IMR-90 (cell line): ENCODE data around the gene TIMM17B. TPM values are rescaled to one million over a fixed set of nuclear protein-coding genes. Genes with fewer than 3 reads are reported as not detected.

Source experiments
- ATAC-seq: fragments of 200-7000 bp; cut with Tn5 transposase; 2 replicates; pipeline ENCODE4 v1.9.1; 2020; ENCODE audit warnings: low read depth, mild to moderate bottlenecking, moderate library complexity
- BruUV-seq: library from RNA; stranded (reverse); fragments of 400-500 nt; replicated peaks from 2 replicates; lab custom pipeline; 2021; lab: Mats Ljungman, UMichigan
- CTCF ChIA-PET: fragments of 300-600 bp; formaldehyde crosslinking; extraction: SDS; loops from one replicate; lab custom pipeline; 2021; ENCODE audit warnings: antibody characterized with exemption; lab: Yijun Ruan, JAX
- POLR2A ChIA-PET: fragments of 300-600 bp; sonication (Branson Sonifier 250); formaldehyde crosslinking; loops from one replicate; lab custom pipeline; 2022; ENCODE audit warnings: antibody characterized with exemption; ENCODE audit not compliant: unreplicated experiment; lab: Charles Lee
- DNase-seq: peaks from one replicate; pipeline ENCODE4 v3.0.0; 2013
- H2AFZ ChIP-seq: replicated peaks from 2 replicates; pipeline ENCODE3; 2013; ENCODE audit warnings: low read length, mild to moderate bottlenecking; ENCODE audit not compliant: poor library complexity
- H2AK5ac ChIP-seq: 2 replicates; pipeline ENCODE4 v1.6.1; 2013; ENCODE audit warnings: low read depth, low read length, inconsistent platforms
- H2AK9ac ChIP-seq: replicated peaks from 2 replicates; pipeline ENCODE3; 2013; ENCODE audit warnings: mild to moderate bottlenecking, low read depth, low read length, moderate library complexity; ENCODE audit not compliant: poor library complexity
- H2BK120ac ChIP-seq: 2 replicates; pipeline ENCODE4 v1.6.1; 2013; ENCODE audit warnings: low read depth, low read length, inconsistent platforms
- H2BK15ac ChIP-seq: 3 replicates; pipeline ENCODE4 v1.6.1; 2013; ENCODE audit warnings: low read depth, low read length, inconsistent platforms
- H2BK20ac ChIP-seq: 2 replicates; pipeline ENCODE4 v1.6.1; 2013; ENCODE audit warnings: low read depth, mild to moderate bottlenecking, inconsistent platforms, low read length, moderate library complexity
- H2BK5ac ChIP-seq: 2 replicates; pipeline ENCODE4 v1.6.1; 2013; ENCODE audit warnings: mild to moderate bottlenecking, low read depth, low read length, inconsistent platforms; ENCODE audit not compliant: poor library complexity, severe bottlenecking
- H3K14ac ChIP-seq: replicated peaks from 2 replicates; pipeline ENCODE4 v1.6.1; 2013; ENCODE audit warnings: low read depth, low read length, inconsistent platforms
- H3K18ac ChIP-seq: 2 replicates; pipeline ENCODE4 v1.6.1; 2013; ENCODE audit warnings: low read depth, low read length, control low read depth
- H3K23ac ChIP-seq: 2 replicates; pipeline ENCODE4 v1.6.1; 2013; ENCODE audit warnings: low read depth, low read length, inconsistent platforms
- H3K27ac ChIP-seq: 2 replicates; pipeline ENCODE4 v1.5.1; 2013; ENCODE audit warnings: mild to moderate bottlenecking, control low read depth, low read length; ENCODE audit not compliant: insufficient read depth
- H3K27me3 ChIP-seq: 2 replicates; pipeline ENCODE4 v1.6.1; 2013; ENCODE audit warnings: low read length; ENCODE audit not compliant: control insufficient read depth, insufficient read depth
- H3K36me3 ChIP-seq: 2 replicates; pipeline ENCODE4 v1.6.1; 2013; ENCODE audit warnings: low read length, mixed read lengths; ENCODE audit not compliant: control insufficient read depth, insufficient read depth
- H3K4ac ChIP-seq: 2 replicates; pipeline ENCODE4 v1.6.1; 2013; ENCODE audit warnings: low read depth, low read length, inconsistent platforms
- H3K4me1 ChIP-seq: 2 replicates; pipeline ENCODE4 v1.6.1; 2013; ENCODE audit warnings: low read length, mixed read lengths; ENCODE audit not compliant: control insufficient read depth, insufficient read depth
- H3K4me2 ChIP-seq: 2 replicates; pipeline ENCODE4 v1.6.1; 2013; ENCODE audit warnings: low read depth, mild to moderate bottlenecking, control low read depth, low read length, moderate library complexity
- H3K4me3 ChIP-seq: 2 replicates; pipeline ENCODE4 v1.5.1; 2013; ENCODE audit warnings: low read depth, mild to moderate bottlenecking, control low read depth, low read length, moderate library complexity; ENCODE audit not compliant: insufficient read depth
- H3K56ac ChIP-seq: 2 replicates; pipeline ENCODE4 v1.6.1; 2013; ENCODE audit warnings: low read length, inconsistent platforms; ENCODE audit not compliant: insufficient read depth; ENCODE audit errors: extremely low read depth
- H3K79me1 ChIP-seq, 2 experiments: 2 replicates each; pipeline ENCODE4 v1.6.1; 2013; ENCODE audit warnings: low read length in 2 of 2, inconsistent platforms in 1 of 2, low read depth in 1 of 2
- H3K9ac ChIP-seq: 2 replicates; pipeline ENCODE4 v1.6.1; 2013; ENCODE audit warnings: low read depth, low read length, control low read depth
- H3K9me1 ChIP-seq: 2 replicates; pipeline ENCODE4 v1.6.1; 2013; ENCODE audit warnings: low read length, inconsistent platforms; ENCODE audit not compliant: insufficient read depth
- H3K9me3 ChIP-seq: 2 replicates; pipeline ENCODE4 v1.6.1; 2013; ENCODE audit warnings: low read length; ENCODE audit not compliant: control insufficient read depth, insufficient read depth
- H4K20me1 ChIP-seq: 2 replicates; pipeline ENCODE4 v1.6.1; 2013; ENCODE audit warnings: low read length, inconsistent platforms; ENCODE audit not compliant: insufficient read depth
- H4K5ac ChIP-seq: 2 replicates; pipeline ENCODE4 v1.6.1; 2013; ENCODE audit warnings: mild to moderate bottlenecking, low read depth, low read length, control low read depth
- H4K8ac ChIP-seq, 2 experiments: 2 replicates each; pipeline ENCODE4 v1.6.1; 2013; ENCODE audit warnings: low read depth in 2 of 2, low read length in 2 of 2, control low read depth in 1 of 2, inconsistent platforms in 1 of 2
- H4K91ac ChIP-seq: 2 replicates; pipeline ENCODE4 v1.6.1; 2013; ENCODE audit warnings: low read depth, low read length, inconsistent platforms; ENCODE audit not compliant: insufficient read depth
- BHLHE40 ChIP-seq: fragments of 150-350 bp; IDR thresholded peaks from 2 replicates; pipeline ENCODE4 v1.6.1; 2016; ENCODE audit warnings: mild to moderate bottlenecking, low read depth, low read length
- CEBPB ChIP-seq: IDR thresholded peaks from 2 replicates; pipeline ENCODE4 v1.6.1; 2012; ENCODE audit warnings: low read depth, low read length, improper control_type of control experiment
- CHD1 ChIP-seq: IDR thresholded peaks from 2 replicates; pipeline ENCODE4 v1.6.1; 2012; ENCODE audit warnings: low read depth, low read length, improper control_type of control experiment
- CTCF ChIP-seq: conservative IDR thresholded peaks from 2 replicates; pipeline ENCODE4 v1.5.1; 2012; ENCODE audit warnings: mild to moderate bottlenecking, low read depth, low read length, improper control_type of control experiment
- ELK1 ChIP-seq: fragments of 150-350 bp; IDR thresholded peaks from 2 replicates; pipeline ENCODE4 v1.6.1; 2016; ENCODE audit warnings: low read depth, mild to moderate bottlenecking, low read length, moderate library complexity, borderline replicate concordance
- FOS ChIP-seq: fragments of 150-350 bp; IDR thresholded peaks from 2 replicates; pipeline ENCODE4 v1.6.1; 2016; ENCODE audit warnings: low read depth, low read length
- MAFK ChIP-seq: IDR thresholded peaks from 2 replicates; pipeline ENCODE4 v1.6.1; 2012; ENCODE audit warnings: low read depth, low read length, improper control_type of control experiment
- MAZ ChIP-seq: IDR thresholded peaks from 2 replicates; pipeline ENCODE4 v1.6.1; 2012; ENCODE audit warnings: low read depth, mild to moderate bottlenecking, low read length, improper control_type of control experiment, moderate library complexity, borderline replicate concordance
- MXI1 ChIP-seq: IDR thresholded peaks from 2 replicates; pipeline ENCODE4 v1.6.1; 2012; ENCODE audit warnings: low read depth, mild to moderate bottlenecking, low read length, moderate library complexity, borderline replicate concordance
- POLR2A ChIP-seq: IDR thresholded peaks from 2 replicates; pipeline ENCODE4 v1.6.1; 2012; ENCODE audit warnings: mild to moderate bottlenecking, low read depth, low read length
- RAD21 ChIP-seq: IDR thresholded peaks from 2 replicates; pipeline ENCODE4 v1.6.1; 2012; ENCODE audit warnings: low read length, improper control_type of control experiment
- RCOR1 ChIP-seq: IDR thresholded peaks from 2 replicates; pipeline ENCODE4 v1.6.1; 2012; ENCODE audit warnings: mild to moderate bottlenecking, low read length, improper control_type of control experiment; ENCODE audit not compliant: insufficient replicate concordance
- RFX5 ChIP-seq: IDR thresholded peaks from 2 replicates; pipeline ENCODE4 v1.8.0; 2012; ENCODE audit warnings: low read depth, mild to moderate bottlenecking, low read length, moderate library complexity
- SMC3 ChIP-seq: fragments of 150-350 bp; IDR thresholded peaks from 2 replicates; pipeline ENCODE4 v1.6.1; 2016; ENCODE audit warnings: low read depth, mild to moderate bottlenecking, antibody characterized with exemption, low read length, moderate library complexity
- USF2 ChIP-seq: fragments of 150-350 bp; IDR thresholded peaks from 2 replicates; pipeline ENCODE4 v1.6.1; 2017; ENCODE audit warnings: mild to moderate bottlenecking, antibody characterized with exemption, low read length, low read depth
- WGBS, 2 experiments: methylation state at CpG; one replicate each; pipeline versions ENCODE4 v1.1.5 to v1.1.7; 2013; ENCODE audit warnings: missing lambda C conversion rate in 2 of 2; ENCODE audit not compliant: insufficient read length in 1 of 2; ENCODE audit errors: extremely low coverage in 2 of 2; 5-methylcytosine and 5-hydroxymethylcytosine counted together
- dilution Hi-C: fragments of 300-500 bp; cut with HindIII; formaldehyde crosslinking; loops from one replicate; pipeline ENCODE4 v1.14.3; 2018; ENCODE audit warnings: low sequenced_read_pairs; ENCODE audit not compliant: unreplicated experiment
- in situ Hi-C: fragments of 300-500 bp; cut with MboI; formaldehyde crosslinking; loops from 3 replicates; pipeline ENCODE4 v1.14.3; 2019; ENCODE audit warnings: low sequenced_read_pairs, inconsistent platforms, mixed read lengths
- intact Hi-C: fragments of 100-400 bp; cut with micrococcal nuclease; formaldehyde crosslinking; loops from 2 replicates; pipeline ENCODE4 v1.10.0; 2022
- polyA plus RNA-seq, 3 experiments: library from polyadenylated mRNA; depleted of rRNA; stranded (reverse); fragments of >200 nt; gene quantifications; 2 replicates each; pipeline ENCODE4 v1.2.3, GENCODE V29; 2012; ENCODE audit warnings: low replicate concordance in 1 of 3
- total RNA-seq: library from RNA; depleted of rRNA; stranded (reverse); fragments of >200 nt; gene quantifications from 2 replicates; pipeline ENCODE4 v1.2.3, GENCODE V29; 2012

Gene TIMM17B
- total and polyA plus RNA-seq, 2 of the 4 experiments (the other 2 are of a cell fraction), result 28.7 to 73.6 TPM

DNA sequence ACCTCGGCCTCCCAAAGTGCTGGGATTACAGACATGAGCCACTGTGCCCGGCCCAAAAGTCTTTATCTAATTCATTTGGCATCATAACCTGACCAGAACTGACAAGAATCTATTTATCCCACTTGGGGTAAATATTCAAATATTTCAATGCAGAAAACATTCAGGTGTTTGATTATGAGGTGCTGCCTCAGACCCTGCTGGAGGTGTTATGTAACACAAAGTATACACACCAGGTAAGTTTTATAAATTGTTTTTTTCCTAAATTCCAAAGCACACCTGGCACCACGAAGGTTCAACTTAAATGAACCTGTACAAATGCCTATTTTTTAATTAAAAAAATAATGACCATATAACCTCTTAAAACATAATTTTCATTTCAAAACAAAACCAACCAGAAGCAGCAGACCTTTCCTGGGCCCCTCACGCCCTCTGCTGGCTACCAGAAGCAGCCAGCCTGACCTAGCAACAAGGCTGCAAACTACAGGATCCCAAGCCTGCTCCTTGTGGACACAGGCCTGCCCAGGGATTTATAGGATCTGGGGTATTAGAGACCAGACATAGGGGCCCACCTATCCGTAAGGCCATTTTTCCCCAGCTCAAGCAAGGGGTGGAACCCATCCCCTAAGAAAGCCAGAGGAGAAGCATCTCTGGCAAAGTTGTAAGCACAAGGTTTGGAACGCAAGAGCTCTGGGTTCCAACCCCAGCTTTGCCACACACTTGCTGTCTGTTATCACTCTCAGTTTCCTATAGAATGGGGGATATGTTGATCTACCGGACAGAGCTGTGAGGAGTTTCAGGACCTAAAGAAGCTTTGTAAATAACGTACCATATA is 48.2 kb upstream of the TIMM17B start:
- H2AK9ac ChIP-seq, result no peak overlapping the region
- ATAC-seq, result peak; percentile 93
- in situ Hi-C loops (no loop called here), intact Hi-C loops (loop anchor here (10.0 kb wide), 1 partner anchor 301 kb away; no protein-coding TSS in a partner anchor), dilution Hi-C loops (no loop called here)
- peaks cover 4 to 22% of the 10 kb centered on the region in 2 experiments; a peak in 3 of 4 replicates for H3K79me1 ChIP-seq
- BruUV-seq, result no TSS peak
- ChIA-PET CTCF (no interaction called here), POLR2A (no interaction called here)
- H3K18ac ChIP-seq, result no peak overlapping the region
- H3K27me3 ChIP-seq, result no peaks in the 10 kb centered on the region
- no peak overlapping the region for H2BK20ac ChIP-seq
- no peak overlapping the region for H2AK5ac ChIP-seq
- H3K4me2 ChIP-seq, result no peak overlapping the region
- H2BK15ac ChIP-seq, result no peak overlapping the region
- H2BK120ac ChIP-seq, result no peak overlapping the region
- no CpG with 5 or more reads among the region's 8 CpGs for WGBS, 2 experiments
- no peaks in the 10 kb centered on the region for H3K9me3 ChIP-seq
- no peak overlapping the region for H4K8ac ChIP-seq
- no peak overlapping the region for H3K4ac ChIP-seq
- no peak overlapping the region for H3K4me3 ChIP-seq
- peaks cover 19% of the 10 kb centered on the region for H3K36me3 ChIP-seq
- no peak overlapping the region for H3K9ac ChIP-seq
- no peak overlapping the region for H3K27ac ChIP-seq
- H3K4me1 ChIP-seq, result no peaks in the 10 kb centered on the region
- H4K91ac ChIP-seq, result no peak overlapping the region
- H2AFZ ChIP-seq, result no peak overlapping the region
- H3K56ac ChIP-seq, result no peak overlapping the region
- no peak overlapping the region for H2BK5ac ChIP-seq
- H4K5ac ChIP-seq, result no peak overlapping the region
- H3K14ac ChIP-seq, result no peak overlapping the region
- DNase-seq, result peak; percentile 51
- no peaks in the 10 kb centered on the region for H3K9me1 ChIP-seq
- no peak overlapping the region for H3K23ac ChIP-seq
- H4K20me1 ChIP-seq, result peaks cover 44% of the 10 kb centered on the region
- TF ChIP-seq CEBPB (no peak), CHD1 (no peak), FOS (no peak), RAD21 (peak; percentile 65), USF2 (no peak), MAFK (no peak), MXI1 (no peak), RFX5 (peak; percentile 54; the same call in 1 of the 2 replicates), MAZ (no peak), POLR2A (no peak), SMC3 (peak; percentile 46), CTCF (peak; percentile 76), BHLHE40 (no peak), ELK1 (no peak), RCOR1 (no peak)
